GM12878 (cell line): ENCODE results near the gene RNF126. TPM values are rescaled to one million over a fixed set of nuclear protein-coding genes. Genes with fewer than 3 reads are reported as not detected.

Experiments
- ATAC-seq: fragments of 200-7000 bp; cut with Tn5 transposase; 3 replicates; pipeline ENCODE4 v1.9.1; 2020; ENCODE audit warnings: mild to moderate bottlenecking, moderate library complexity
- BruUV-seq: library from RNA; stranded (reverse); fragments of 400-500 nt; replicated peaks from 2 replicates; lab custom pipeline; 2021; lab: Mats Ljungman, UMichigan
- CTCF ChIA-PET: fragments of 300-600 bp; sonication (Branson Sonifier 250); formaldehyde crosslinking; extraction: SDS; loops from one replicate; lab custom pipeline; 2021; ENCODE audit warnings: inconsistent platforms; lab: Yijun Ruan, JAX
- POLR2A ChIA-PET: fragments of 350-600 bp; formaldehyde crosslinking; extraction: SDS; loops from one replicate; lab custom pipeline; 2021; ENCODE audit warnings: inconsistent platforms; lab: Charles Lee
- RAD21 ChIA-PET: fragments of 300-600 bp; sonication (Branson Sonifier 250); formaldehyde crosslinking; loops from one replicate; lab custom pipeline; 2023; ENCODE audit warnings: antibody characterized with exemption; ENCODE audit not compliant: unreplicated experiment; lab: Charles Lee
- SMC1A ChIA-PET: fragments of 300-600 bp; sonication (Branson Sonifier 250); formaldehyde crosslinking; loops from one replicate; lab custom pipeline; 2023; ENCODE audit not compliant: unreplicated experiment, uncharacterized antibody; lab: Charles Lee
- DNase-seq: peaks from one replicate; pipeline ENCODE4 v3.0.0-alpha.2; 2011; ENCODE audit warnings: low read depth, low spot score
- FAIRE-seq: peaks from 3 replicates; lab custom pipeline; 2011; peaks lifted over from hg19 to GRCh38; lab: Jason Lieb, UNC
- H2AFZ ChIP-seq: 2 replicates; pipeline ENCODE4 v1.6.0; 2011; ENCODE audit warnings: low read depth, low read length, control low read depth; ENCODE audit not compliant: control insufficient read depth
- H3K27ac ChIP-seq: 2 replicates; pipeline ENCODE4 v1.5.1; 2011; ENCODE audit warnings: control low read depth; ENCODE audit not compliant: control insufficient read depth, insufficient read depth
- H3K27me3 ChIP-seq, 2 experiments: replicated peaks in 1 of 2; 2 replicates each; pipeline versions ENCODE4 v1.6.0 to v1.6.1; 2011; ENCODE audit warnings: low read length in 1 of 2; ENCODE audit not compliant: control insufficient read depth in 2 of 2, insufficient read depth in 2 of 2
- H3K36me3 ChIP-seq, 2 experiments: 2 replicates each; pipeline ENCODE4 v1.5.1; 2011; ENCODE audit warnings: low read length in 1 of 2; ENCODE audit not compliant: control insufficient read depth in 2 of 2, insufficient read depth in 2 of 2
- H3K4me1 ChIP-seq: 2 replicates; pipeline ENCODE4 v1.6.1; 2011; ENCODE audit warnings: mild to moderate bottlenecking, low read length, moderate library complexity, mixed read lengths; ENCODE audit not compliant: control insufficient read depth, insufficient read depth
- H3K4me2 ChIP-seq: 2 replicates; pipeline ENCODE4 v1.6.0; 2011; ENCODE audit warnings: control low read depth; ENCODE audit not compliant: control insufficient read depth, insufficient read depth
- H3K4me3 ChIP-seq: fragments of 200-600 bp; sonication (generic); 2 replicates; pipeline ENCODE4 v1.5.1; 2016
- H3K79me2 ChIP-seq: 2 replicates; pipeline ENCODE4 v1.6.0; 2011; ENCODE audit warnings: low read length; ENCODE audit not compliant: control insufficient read depth, insufficient read depth
- H3K9ac ChIP-seq: 2 replicates; pipeline ENCODE4 v1.8.0; 2011; ENCODE audit warnings: low read length, control low read depth, mixed read lengths; ENCODE audit not compliant: control insufficient read depth, insufficient read depth
- H3K9me3 ChIP-seq: replicated peaks from 3 replicates; pipeline ENCODE4 v1.5.1; 2011; ENCODE audit warnings: mild to moderate bottlenecking, low read length; ENCODE audit not compliant: control insufficient read depth, insufficient read depth
- H4K20me1 ChIP-seq: 2 replicates; pipeline ENCODE4 v1.6.0; 2011; ENCODE audit not compliant: control insufficient read depth, insufficient read depth
- BACH1 ChIP-seq: fragments of 450-650 bp; IDR thresholded peaks from 2 replicates; pipeline ENCODE4 v1.6.1; 2017; ENCODE audit warnings: mild to moderate bottlenecking, borderline replicate concordance
- CHD4 ChIP-seq: fragments of 200-600 bp; sonication (generic); IDR thresholded peaks from 2 replicates; pipeline ENCODE4 v1.6.1; 2016; ENCODE audit warnings: mild to moderate bottlenecking
- FOS ChIP-seq: IDR thresholded peaks from 3 replicates; pipeline ENCODE4 v1.6.1; 2011; ENCODE audit warnings: borderline replicate concordance; ENCODE audit not compliant: insufficient read length; ENCODE audit errors: extremely low read depth
- FOXM1 ChIP-seq: IDR thresholded peaks from 2 replicates; pipeline ENCODE4 v1.6.1; 2012; ENCODE audit warnings: low read depth, mild to moderate bottlenecking, inconsistent platforms, low read length, moderate library complexity
- IKZF1 ChIP-seq: fragments of 450-650 bp; conservative IDR thresholded peaks from 2 replicates; pipeline ENCODE4 v1.6.1; 2017; ENCODE audit warnings: antibody characterized with exemption, mild to moderate bottlenecking
- IRF4 ChIP-seq: IDR thresholded peaks from 2 replicates; pipeline ENCODE4 v1.6.1; 2011; ENCODE audit warnings: low read depth, low read length
- MEF2A ChIP-seq: IDR thresholded peaks from 2 replicates; pipeline ENCODE4 v1.6.1; 2011; ENCODE audit warnings: low read depth, mild to moderate bottlenecking, low read length, moderate library complexity; ENCODE audit not compliant: insufficient read depth
- MEF2B ChIP-seq: fragments of 450-650 bp; IDR thresholded peaks from 2 replicates; pipeline ENCODE4 v1.6.1; 2018; ENCODE audit warnings: mild to moderate bottlenecking, moderate library complexity; ENCODE audit not compliant: partially characterized antibody, poor library complexity, severe bottlenecking
- MTA3 ChIP-seq: IDR thresholded peaks from 2 replicates; pipeline ENCODE4 v1.6.1; 2012; ENCODE audit warnings: low read length, inconsistent platforms, borderline replicate concordance
- MYB ChIP-seq: fragments of 150-350 bp; IDR thresholded peaks from 2 replicates; pipeline ENCODE4 v1.6.1; 2014; ENCODE audit warnings: mild to moderate bottlenecking, low read depth, low read length, borderline replicate concordance
- NFXL1 ChIP-seq: fragments of 450-650 bp; IDR thresholded peaks from 2 replicates; pipeline ENCODE4 v1.6.1; 2017; ENCODE audit warnings: antibody characterized with exemption, mild to moderate bottlenecking, borderline replicate concordance
- RFX5 ChIP-seq: IDR thresholded peaks from 2 replicates; pipeline ENCODE4 v1.6.1; 2011; ENCODE audit warnings: low read depth, low read length, improper control_type of control experiment
- SREBF1 ChIP-seq: IDR thresholded peaks from 2 replicates; pipeline ENCODE4 v1.6.1; 2012; ENCODE audit warnings: mild to moderate bottlenecking, low read length
- STAT1 ChIP-seq: fragments of 450-650 bp; conservative IDR thresholded peaks from 2 replicates; pipeline ENCODE4 v1.6.1; 2014; ENCODE audit warnings: antibody characterized with exemption, mild to moderate bottlenecking
- SUZ12 ChIP-seq: fragments of 200-600 bp; sonication (generic); IDR thresholded peaks from one replicate; pipeline ENCODE4 v1.6.1; 2018; ENCODE audit warnings: antibody characterized with exemption, mild to moderate bottlenecking; ENCODE audit not compliant: unreplicated experiment
- ZNF24 ChIP-seq: fragments of 450-650 bp; IDR thresholded peaks from 2 replicates; pipeline ENCODE4 v1.6.1; 2017; ENCODE audit warnings: antibody characterized with exemption, mild to moderate bottlenecking
- ZNF384 ChIP-seq: IDR thresholded peaks from 2 replicates; pipeline ENCODE4 v1.6.1; 2012; ENCODE audit warnings: low read depth, mild to moderate bottlenecking, low read length, improper control_type of control experiment, borderline replicate concordance
- ZNF622 ChIP-seq: fragments of 450-650 bp; IDR thresholded peaks from 2 replicates; pipeline ENCODE4 v1.6.1; 2017; ENCODE audit warnings: mild to moderate bottlenecking, inconsistent platforms
- WGBS: methylation state at CpG from one replicate; pipeline ENCODE4 v1.1.6; 2016; ENCODE audit warnings: low lambda C conversion rate; ENCODE audit not compliant: insufficient replicate concordance, insufficient coverage; ENCODE audit errors: missing lambda C conversion rate; 5-methylcytosine and 5-hydroxymethylcytosine counted together
- in situ Hi-C: fragments of 300-500 bp; cut with MboI; formaldehyde crosslinking; loops from 9 replicates; pipeline ENCODE4 v1.14.3; 2018; ENCODE audit warnings: mixed read lengths
- intact Hi-C: fragments of 100-400 bp; cut with micrococcal nuclease; formaldehyde crosslinking; loops from one replicate; pipeline ENCODE4 v1.14.2; 2022; ENCODE audit not compliant: unreplicated experiment
- polyA plus RNA-seq, 11 experiments: library from polyadenylated mRNA; depleted of rRNA in 4 of 11; unstranded in 6 of 11; stranded (reverse) in 5 of 11; fragments of >200 nt; fragmentation: Nextera tagmentation in 4 of 11; fragmentation: Illumina TruSeq in 1 of 11; extraction: Ambion mirVana in 4 of 11; extraction: Trizol in 1 of 11; gene quantifications; 1 replicate in 1 of 11; 2 replicates in 10 of 11; pipeline versions ENCODE4 v1.2.1 to v1.2.3, GENCODE V29; 2011 to 2016; ENCODE audit warnings: inconsistent platforms in 2 of 11, missing spikeins in 2 of 11, low read depth in 1 of 11
- total RNA-seq, 4 experiments: library from RNA; depleted of rRNA in 3 of 4; stranded (reverse); fragments of >200 nt in 3 of 4; fragmentation: Illumina TruSeq in 1 of 4; extraction: Trizol in 1 of 4; gene quantifications; 2 replicates each; pipeline versions ENCODE4 v1.2.1 to v1.2.3, GENCODE V29; 2013 to 2021
- TF ChIP-seq, protein P1 (sequence below): IDR thresholded peaks from 2 replicates; pipeline ENCODE4 v1.6.1; 2011; ENCODE audit warnings: borderline replicate concordance, low read depth, mild to moderate bottlenecking, moderate library complexity, mixed read lengths, low read length; ENCODE audit not compliant: insufficient read depth; ENCODE audit errors: extremely low read length

The RNF126 gene
- total and polyA plus RNA-seq, 10 of the 15 experiments (the other 5 are each of a cell fraction or from before 2014, with no cell fraction given) = 0.45 to 100 (median 50.6) TPM

DNA sequence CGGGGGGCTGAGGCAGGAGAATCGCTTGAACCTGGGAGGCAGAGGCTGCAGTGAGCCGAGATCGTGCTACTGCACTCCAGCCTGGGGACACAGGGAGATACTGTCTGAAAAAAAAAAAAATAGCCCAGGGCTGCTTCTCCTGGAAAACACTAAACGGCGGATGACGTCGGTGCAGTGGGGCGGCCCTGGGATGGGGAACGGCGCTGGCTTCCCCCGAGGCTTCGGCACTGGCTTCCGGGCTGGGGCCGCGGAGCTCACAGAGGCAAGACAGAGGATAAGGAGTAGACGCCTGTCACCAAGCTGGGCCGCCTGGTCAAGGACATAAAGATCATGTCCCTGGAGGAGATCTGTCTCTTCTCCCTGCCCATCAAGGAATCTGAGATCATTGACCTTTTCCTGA, 27.2 kb upstream of the RNF126 start:
- intact Hi-C loops = no loop called here
- no peak for TF ChIP-seq ZNF384
- RAD21 ChIA-PET = no interaction called here
- ATAC-seq (no peak), DNase-seq (no peak), FAIRE-seq (no peak)
- H3K79me2 ChIP-seq = no peaks in the 10 kb centered on the region
- SMC1A ChIA-PET = no interaction called here
- H3K4me1 ChIP-seq = no peaks in the 10 kb centered on the region
- no peaks in the 10 kb centered on the region for H4K20me1 ChIP-seq
- 67% methylated on average over 17 of the region's 18 CpGs for WGBS
- no TSS peak for BruUV-seq
- no peak overlapping the region for H3K4me2 ChIP-seq
- no peaks in the 10 kb centered on the region for H3K9me3 ChIP-seq
- no peak overlapping the region for H3K9ac ChIP-seq
- H3K36me3 ChIP-seq = no peaks in the 10 kb centered on the region
- H2AFZ ChIP-seq = no peak overlapping the region
- in situ Hi-C loops = no loop called here
- H3K27me3 ChIP-seq = no peaks in the 10 kb centered on the region; a peak in 2 of 4 replicates
- H3K27ac ChIP-seq = no peak overlapping the region
- no peak overlapping the region for H3K4me3 ChIP-seq
- CTCF ChIA-PET = no interaction called here
- POLR2A ChIA-PET = no interaction called here

DNA sequence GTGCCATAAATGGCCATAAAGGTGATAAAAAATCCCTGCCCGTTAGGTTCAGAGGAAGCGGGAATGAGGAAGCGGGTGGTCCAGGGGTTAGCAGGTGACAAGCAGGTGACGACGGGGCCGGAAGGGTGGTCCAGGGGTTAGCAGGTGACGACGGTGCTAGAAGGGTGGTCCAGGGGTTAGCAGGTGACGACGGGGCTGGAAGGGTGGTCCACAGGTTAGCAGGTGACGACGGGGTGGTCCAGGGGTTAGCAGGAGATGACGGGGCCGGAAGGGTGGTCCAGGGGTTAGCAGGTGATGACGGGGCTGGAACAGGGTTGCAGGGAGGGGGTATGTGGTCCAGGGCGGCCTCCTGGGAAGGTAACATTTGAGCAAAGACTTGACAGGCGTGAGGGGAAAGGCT, 26.0 kb upstream of the RNF126 start:
- no peak overlapping the region for H2AFZ ChIP-seq
- ChIA-PET RAD21 (no interaction called here), CTCF (no interaction called here), POLR2A (no interaction called here), SMC1A (no interaction called here)
- DNase-seq (no peak), ATAC-seq (no peak), FAIRE-seq (no peak)
- TF ChIP-seq ZNF622 (no peak), SREBF1 (no peak), ZNF24 (no peak), IRF4 (no peak), RFX5 (no peak), MTA3 (no peak), SUZ12 (no peak), FOS (no peak), STAT1 (no peak), BACH1 (no peak), MEF2B (no peak), MYB (no peak), FOXM1 (no peak), CHD4 (no peak), NFXL1 (no peak), MEF2A (no peak), IKZF1 (no peak)
- TF ChIP-seq, protein P1, sequence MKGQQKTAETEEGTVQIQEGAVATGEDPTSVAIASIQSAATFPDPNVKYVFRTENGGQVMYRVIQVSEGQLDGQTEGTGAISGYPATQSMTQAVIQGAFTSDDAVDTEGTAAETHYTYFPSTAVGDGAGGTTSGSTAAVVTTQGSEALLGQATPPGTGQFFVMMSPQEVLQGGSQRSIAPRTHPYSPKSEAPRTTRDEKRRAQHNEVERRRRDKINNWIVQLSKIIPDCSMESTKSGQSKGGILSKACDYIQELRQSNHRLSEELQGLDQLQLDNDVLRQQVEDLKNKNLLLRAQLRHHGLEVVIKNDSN = no peak
- 51% methylated on average over 17 of the region's 17 CpGs for WGBS
- intact Hi-C loops (no loop called here), in situ Hi-C loops (no loop called here)
- H3K9ac ChIP-seq = no peak overlapping the region
- H3K4me1 ChIP-seq = no peaks in the 10 kb centered on the region
- no peak overlapping the region for H3K4me3 ChIP-seq
- H3K79me2 ChIP-seq = no peaks in the 10 kb centered on the region
- H3K27me3 ChIP-seq = no peaks in the 10 kb centered on the region; a peak in 1 of 4 replicates
- H3K9me3 ChIP-seq = no peaks in the 10 kb centered on the region
- BruUV-seq = no TSS peak
- H3K36me3 ChIP-seq = no peaks in the 10 kb centered on the region
- H4K20me1 ChIP-seq = no peaks in the 10 kb centered on the region
- no peak overlapping the region for H3K4me2 ChIP-seq
- H3K27ac ChIP-seq = no peak overlapping the region
